ENCODE measurements around the gene LETM1.
A peak's percentile ranks its signal among the peaks of the same experiment; 100 is the strongest.

LETM1 gene

DNA sequence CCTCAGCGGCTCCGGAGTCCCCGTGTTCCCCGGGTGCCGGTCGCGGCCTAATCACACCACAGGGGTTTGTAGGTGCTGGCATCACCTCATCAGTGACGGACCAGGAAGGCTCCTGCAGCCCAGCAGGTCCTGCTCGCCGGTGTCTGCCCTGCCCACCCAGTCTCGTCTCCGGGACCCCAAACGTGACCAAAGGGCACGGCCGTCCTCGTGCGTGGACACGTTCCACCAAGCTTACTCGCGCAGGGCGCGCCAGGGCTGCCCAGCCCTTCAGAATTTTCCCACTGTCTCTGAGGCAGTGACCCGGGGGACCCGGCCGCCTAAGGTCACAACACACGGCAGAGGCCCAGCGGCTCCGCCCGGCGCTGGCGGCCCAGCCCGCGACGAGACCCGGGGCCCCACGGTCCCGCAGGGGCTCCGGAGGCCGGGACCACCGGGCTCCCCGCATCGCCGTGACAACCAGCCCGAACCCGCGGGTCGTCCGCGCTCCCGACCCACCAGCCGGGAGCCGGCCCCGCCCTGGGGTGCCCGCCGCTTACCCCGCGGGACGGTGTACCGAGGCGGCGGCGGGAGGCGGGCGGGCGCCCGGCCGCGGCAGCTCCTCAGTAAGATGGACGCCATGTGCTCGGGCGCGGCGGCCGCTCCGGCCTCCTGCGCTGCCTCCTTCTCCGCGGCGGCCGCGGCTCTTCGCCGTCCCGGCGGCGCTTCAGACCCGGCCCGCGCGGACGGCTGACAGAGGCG is 454 bp downstream of the LETM1 start:
- no peak for DNase-seq (ENCODE audit: low read depth)
- H3K4me3 ChIP-seq (ENCODE audit: control insufficient read depth, low read depth, low read length): peak overlapping the region; percentile 90
- TF ChIP-seq, protein P1, sequence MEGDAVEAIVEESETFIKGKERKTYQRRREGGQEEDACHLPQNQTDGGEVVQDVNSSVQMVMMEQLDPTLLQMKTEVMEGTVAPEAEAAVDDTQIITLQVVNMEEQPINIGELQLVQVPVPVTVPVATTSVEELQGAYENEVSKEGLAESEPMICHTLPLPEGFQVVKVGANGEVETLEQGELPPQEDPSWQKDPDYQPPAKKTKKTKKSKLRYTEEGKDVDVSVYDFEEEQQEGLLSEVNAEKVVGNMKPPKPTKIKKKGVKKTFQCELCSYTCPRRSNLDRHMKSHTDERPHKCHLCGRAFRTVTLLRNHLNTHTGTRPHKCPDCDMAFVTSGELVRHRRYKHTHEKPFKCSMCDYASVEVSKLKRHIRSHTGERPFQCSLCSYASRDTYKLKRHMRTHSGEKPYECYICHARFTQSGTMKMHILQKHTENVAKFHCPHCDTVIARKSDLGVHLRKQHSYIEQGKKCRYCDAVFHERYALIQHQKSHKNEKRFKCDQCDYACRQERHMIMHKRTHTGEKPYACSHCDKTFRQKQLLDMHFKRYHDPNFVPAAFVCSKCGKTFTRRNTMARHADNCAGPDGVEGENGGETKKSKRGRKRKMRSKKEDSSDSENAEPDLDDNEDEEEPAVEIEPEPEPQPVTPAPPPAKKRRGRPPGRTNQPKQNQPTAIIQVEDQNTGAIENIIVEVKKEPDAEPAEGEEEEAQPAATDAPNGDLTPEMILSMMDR (IDR thresholded peaks at IDR 0.05; ENCODE audit: control insufficient read depth, insufficient read depth, low read depth, low read length, missing control alignments): no peak

DNA sequence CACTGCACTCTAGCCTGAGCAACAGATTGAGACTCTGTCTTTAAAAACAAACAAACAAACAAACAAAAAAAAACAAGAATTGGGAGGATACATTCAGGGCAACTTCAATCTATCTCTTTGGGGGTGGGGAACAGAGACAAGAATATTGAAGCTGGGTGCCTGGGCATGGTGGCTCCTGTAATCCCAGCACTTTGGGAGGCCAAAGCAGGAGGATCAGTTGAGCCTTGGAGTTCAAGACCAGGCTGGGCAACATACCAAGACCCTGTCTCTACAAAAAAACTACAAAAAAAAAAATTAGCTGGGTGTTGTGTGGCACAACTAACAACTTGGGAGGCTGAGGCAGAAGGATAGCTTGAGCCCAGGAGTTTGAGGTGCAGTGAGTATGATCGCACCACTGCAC is 1.2 kb downstream of the LETM1 start:
- peak overlapping the region; percentile 90 for H3K4me3 ChIP-seq (ENCODE audit: control insufficient read depth, low read depth, low read length)
- no peak for DNase-seq (ENCODE audit: low read depth)
- TF ChIP-seq, protein P1 (IDR thresholded peaks at IDR 0.05; ENCODE audit: control insufficient read depth, insufficient read depth, low read depth, low read length, missing control alignments): no peak

DNA sequence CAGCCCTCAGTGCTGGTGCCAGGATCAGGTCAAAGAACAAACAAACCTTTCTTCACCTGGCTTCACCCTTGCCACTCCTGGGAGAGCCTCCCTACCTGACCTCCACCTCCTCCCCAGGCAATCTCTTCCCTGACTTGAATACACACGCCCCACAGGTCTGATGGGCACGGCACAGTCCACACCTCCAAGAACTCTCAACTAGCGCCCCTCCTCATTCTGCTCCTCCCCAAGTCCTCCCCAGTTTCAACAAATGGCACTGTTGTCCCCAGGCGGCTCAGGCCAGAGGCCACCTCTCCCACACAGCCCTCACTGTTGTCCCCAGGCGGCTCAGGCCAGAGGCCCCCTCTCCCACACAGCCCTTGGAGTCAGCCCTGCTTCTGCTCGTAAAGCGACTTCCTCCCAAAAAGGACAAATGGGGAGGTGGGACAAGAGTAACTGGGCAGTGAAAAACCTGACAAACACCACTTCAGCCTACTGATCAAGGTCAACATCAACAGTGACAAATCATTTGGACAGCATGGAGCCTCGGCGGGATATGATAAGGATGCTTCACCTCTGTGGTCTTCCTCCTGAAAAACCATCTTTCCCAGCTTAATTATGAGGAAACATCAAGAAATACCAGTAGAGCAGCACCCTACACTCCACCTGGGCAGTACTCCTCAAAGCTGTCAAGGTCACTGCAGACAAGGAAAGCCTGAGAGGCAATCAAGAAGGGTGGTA is 2.9 kb downstream of the LETM1 start:
- H3K4me3 ChIP-seq (ENCODE audit: control insufficient read depth, low read depth, low read length): no peak overlapping the region
- DNase-seq (ENCODE audit: low read depth): no peak
- TF ChIP-seq, protein P1 (IDR thresholded peaks at IDR 0.05; ENCODE audit: control insufficient read depth, insufficient read depth, low read depth, low read length, missing control alignments): no peak

DNA sequence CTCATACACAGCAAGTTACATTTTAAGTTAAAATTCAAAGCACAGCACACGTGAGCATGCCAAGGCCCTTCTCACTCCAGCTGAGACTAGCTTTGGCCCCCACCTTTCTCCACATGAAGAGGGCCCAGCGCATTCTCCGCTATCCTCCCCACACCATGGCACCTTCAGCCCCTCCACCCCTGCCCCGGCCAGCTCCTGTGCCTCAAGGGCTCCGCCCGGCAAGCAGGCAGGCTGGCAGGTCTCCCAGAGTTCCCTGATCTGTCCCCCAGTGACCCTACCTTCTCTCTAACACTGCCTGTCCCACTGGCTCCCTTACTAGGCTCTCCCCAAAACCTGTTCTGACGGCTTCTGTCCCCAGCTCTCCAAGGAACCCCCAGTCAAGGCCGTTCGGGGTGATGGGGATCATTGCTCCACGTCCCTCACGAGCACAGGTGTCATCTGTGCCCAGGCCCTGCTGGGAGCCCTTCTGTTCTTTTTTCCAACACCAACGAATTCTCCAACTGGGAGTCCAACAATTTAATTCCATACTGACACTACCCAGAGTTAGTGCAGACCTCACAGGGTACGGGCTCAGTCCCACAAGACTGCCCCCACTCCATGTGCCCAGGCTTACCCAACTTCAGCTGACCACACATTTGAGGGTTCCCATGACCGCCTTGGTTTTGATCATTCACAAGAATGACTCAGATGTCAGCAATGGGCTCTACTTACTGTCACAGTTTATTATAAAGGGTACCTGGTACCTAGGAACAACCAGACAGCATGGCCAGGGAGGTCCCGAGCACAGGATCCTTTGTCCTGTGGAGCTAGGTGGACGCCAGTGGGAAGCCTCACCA is 4.2 kb downstream of the LETM1 start:
- DNase-seq (ENCODE audit: low read depth): no peak
- TF ChIP-seq, protein P1 (IDR thresholded peaks at IDR 0.05; ENCODE audit: control insufficient read depth, insufficient read depth, low read depth, low read length, missing control alignments): no peak
- no peak overlapping the region for H3K4me3 ChIP-seq (ENCODE audit: control insufficient read depth, low read depth, low read length)

DNA sequence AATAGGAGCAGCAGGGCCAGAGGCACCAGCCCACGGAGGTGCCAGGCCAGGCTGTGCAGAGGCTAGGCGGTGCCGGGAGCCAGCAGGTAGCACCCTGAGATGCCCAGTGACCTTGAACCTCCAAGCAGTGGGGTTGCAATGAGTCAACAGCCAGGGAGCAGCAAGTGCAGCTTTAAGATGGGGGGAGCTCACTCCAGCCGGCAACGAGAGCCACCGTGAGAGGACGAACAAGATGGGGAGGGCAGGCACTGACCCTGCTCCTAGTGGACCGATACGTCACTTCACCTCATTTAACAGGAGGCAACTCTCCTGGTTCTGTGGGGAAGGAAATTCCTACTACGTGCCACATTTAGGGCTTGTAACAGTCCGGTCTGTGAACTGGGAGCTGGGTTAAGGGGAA is 4.8 kb downstream of the LETM1 start:
- TF ChIP-seq, protein P1 (IDR thresholded peaks at IDR 0.05; ENCODE audit: control insufficient read depth, insufficient read depth, low read depth, low read length, missing control alignments): no peak
- H3K4me3 ChIP-seq (ENCODE audit: control insufficient read depth, low read depth, low read length): no peak overlapping the region
- no peak for DNase-seq (ENCODE audit: low read depth)

DNA sequence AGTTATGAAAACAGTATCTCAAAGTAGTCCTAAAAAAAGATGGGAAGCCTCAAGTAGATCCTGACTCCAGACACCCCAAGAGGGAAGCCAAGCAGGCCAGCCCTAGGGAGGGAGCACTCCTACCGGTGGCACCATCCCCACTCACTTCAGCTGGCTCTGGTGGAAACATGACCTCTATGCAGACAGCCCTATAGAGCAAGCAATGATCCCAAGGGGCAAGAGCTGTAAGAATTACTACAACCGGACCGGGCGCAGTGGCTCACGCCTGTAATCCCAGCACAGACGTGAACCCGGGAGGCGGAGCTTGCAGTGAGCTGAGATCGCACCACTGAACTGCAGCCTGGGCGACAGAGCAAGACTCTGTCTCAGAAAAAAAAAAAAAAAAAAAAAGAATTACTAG is 5.7 kb downstream of the LETM1 start:
- TF ChIP-seq, protein P1 (IDR thresholded peaks at IDR 0.05; ENCODE audit: control insufficient read depth, insufficient read depth, low read depth, low read length, missing control alignments): no peak
- no peak for DNase-seq (ENCODE audit: low read depth)
- no peak overlapping the region for H3K4me3 ChIP-seq (ENCODE audit: control insufficient read depth, low read depth, low read length)

Measured in AG09309 (cell line).